ENCODE measurements around the gene PHACTR1. TPM values are rescaled to one million over a fixed set of nuclear protein-coding genes. Genes with fewer than 3 reads are reported as not detected.

The PHACTR1 gene
- polyA plus RNA-seq, 4 donors: 10.9 to 22.0 (median 16.3) TPM

GRCh38 chr6:12798326-12798725 is 81.8 kb downstream of the PHACTR1 start:
- DNase-seq (ENCODE audit: low read depth in 4 of 4, low spot score in 2 of 4): no peak

DNA sequence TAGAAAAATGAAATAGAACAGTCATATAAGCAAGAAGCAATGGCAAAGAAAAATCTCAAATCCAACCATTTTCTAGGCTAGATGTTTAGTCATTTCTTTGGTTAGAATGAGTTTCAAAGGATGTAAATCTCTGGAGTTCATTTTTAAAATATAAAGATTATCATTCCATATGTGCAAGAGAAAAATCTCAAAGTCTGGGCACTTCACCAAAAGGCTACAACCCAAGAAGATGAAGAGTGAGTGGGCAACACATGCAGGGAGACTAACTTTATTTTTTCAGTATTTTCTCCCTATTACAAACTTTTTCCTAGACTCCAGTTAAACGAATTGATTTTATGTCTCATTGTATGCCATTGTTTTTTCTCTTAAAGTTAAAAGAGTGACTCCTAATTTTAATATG is 83.6 kb downstream of the PHACTR1 start:
- no peak for DNase-seq (ENCODE audit: low read depth in 4 of 4, low spot score in 2 of 4)

GRCh38 chr6:12801141-12801540 is 84.6 kb downstream of the PHACTR1 start:
- DNase-seq (ENCODE audit: low read depth in 4 of 4, low spot score in 2 of 4): no peak

GRCh38 chr6:12802440-12802839 is 85.9 kb downstream of the PHACTR1 start:
- no peak for DNase-seq (ENCODE audit: low read depth in 4 of 4, low spot score in 2 of 4)

GRCh38 chr6:12803486-12803885 is 86.9 kb downstream of the PHACTR1 start:
- no peak for DNase-seq (ENCODE audit: low read depth in 4 of 4, low spot score in 2 of 4)

DNA sequence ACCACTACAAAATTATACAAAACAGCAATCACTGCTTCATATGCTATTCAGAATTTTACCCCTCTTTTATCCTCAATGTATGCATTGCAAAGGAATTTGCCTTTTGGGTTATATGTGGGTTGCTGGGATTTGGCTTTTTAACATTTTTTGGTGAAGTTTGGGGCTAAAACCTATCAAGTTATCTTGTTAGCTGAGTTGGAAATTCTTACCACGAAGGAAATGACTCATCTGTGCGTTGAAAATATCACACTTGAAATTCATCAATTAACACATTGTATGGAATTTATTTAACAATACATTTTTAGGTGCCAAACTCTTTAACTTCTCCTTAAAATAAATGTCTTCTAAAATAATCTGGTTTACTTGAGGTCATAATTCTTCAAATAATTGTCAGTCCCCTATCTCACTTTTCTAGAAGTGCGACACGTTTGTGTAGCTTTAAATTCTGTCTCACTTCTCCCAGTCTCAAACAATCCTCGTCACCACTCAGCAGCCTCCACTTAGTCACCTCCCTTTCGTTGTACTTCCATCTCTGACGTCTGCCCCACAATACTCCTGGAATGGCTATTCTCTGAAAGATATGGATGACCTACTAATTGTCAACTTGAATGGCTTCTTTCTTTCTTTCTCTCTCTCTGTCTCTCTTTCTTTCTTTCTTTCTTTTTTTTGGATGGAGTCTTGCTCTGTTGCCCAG is 88.5 kb downstream of the PHACTR1 start:
- DNase-seq (ENCODE audit: low read depth in 4 of 4, low spot score in 2 of 4): no peak

- no peak for DNase-seq (ENCODE audit: low read depth in 4 of 4, low spot score in 2 of 4)
These were observed 89.6 kb downstream of the PHACTR1 start for GRCh38 chr6:12806136-12806535.

DNA sequence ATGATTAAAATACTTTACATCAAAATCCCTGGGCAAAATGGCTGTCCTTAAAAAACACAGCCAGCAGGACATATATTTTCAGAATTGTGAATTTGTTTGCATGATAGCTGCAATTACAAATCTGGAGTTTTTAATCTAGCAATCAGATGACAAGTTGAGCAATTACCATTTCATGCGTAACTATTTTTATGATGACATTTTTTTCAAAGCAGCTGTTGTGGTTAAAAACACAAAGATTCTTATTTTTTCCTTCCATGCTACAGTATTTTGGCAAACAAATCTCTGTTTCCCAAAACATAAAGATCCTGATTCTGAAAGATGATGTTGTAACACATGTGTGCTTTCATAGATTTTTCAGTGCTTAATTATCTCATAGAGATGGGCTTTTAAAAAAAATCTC is 90.2 kb downstream of the PHACTR1 start:
- DNase-seq (ENCODE audit: low read depth in 4 of 4, low spot score in 2 of 4): no peak

DNA sequence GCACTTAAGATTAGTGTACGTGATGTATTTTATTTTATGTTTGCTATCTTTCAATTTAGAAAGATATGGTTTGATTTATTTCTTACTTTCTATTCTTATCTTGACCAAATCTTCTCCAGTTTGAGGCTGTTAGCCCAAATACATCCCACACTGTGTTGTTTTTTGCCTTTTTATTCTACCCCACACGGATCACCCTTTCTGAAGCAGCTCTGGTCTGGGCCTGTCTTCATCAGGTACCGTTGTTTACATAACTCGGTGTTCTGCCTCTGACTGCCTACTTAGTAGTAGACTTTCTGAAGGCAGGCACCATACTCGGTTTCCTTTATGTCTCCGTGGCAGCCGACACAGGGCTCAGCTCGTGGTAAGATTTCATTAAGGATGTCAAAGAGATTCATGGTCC is 95.0 kb downstream of the PHACTR1 start:
- no peak for DNase-seq (ENCODE audit: low read depth in 4 of 4, low spot score in 2 of 4)

- no peak for DNase-seq (ENCODE audit: low read depth in 4 of 4, low spot score in 2 of 4)
These were observed 96.8 kb downstream of the PHACTR1 start for GRCh38 chr6:12813321-12813720.

- DNase-seq (ENCODE audit: low read depth in 4 of 4, low spot score in 2 of 4): no peak
These were observed 97.4 kb downstream of the PHACTR1 start for GRCh38 chr6:12814015-12814414.

DNA sequence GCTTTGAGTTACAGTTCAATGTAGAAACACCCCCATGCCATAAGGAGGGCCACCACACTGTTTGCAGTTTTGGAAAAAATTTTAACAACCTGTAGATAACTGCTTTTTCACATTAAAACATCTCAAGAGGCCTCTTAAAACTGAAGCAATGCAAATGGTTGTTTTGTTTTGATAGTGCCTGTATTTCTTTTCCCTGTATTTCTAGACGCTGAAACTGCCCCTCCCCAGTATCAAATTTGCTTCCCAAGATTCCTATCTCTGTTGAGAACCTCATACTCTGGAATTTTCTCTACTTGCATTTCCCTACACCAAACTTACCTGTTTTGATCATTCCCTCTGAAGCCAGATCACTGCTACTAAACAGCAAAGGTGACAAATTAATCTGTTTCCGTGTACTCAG is 98.5 kb downstream of the PHACTR1 start:
- no peak for DNase-seq (ENCODE audit: low read depth in 4 of 4, low spot score in 2 of 4)

DNA sequence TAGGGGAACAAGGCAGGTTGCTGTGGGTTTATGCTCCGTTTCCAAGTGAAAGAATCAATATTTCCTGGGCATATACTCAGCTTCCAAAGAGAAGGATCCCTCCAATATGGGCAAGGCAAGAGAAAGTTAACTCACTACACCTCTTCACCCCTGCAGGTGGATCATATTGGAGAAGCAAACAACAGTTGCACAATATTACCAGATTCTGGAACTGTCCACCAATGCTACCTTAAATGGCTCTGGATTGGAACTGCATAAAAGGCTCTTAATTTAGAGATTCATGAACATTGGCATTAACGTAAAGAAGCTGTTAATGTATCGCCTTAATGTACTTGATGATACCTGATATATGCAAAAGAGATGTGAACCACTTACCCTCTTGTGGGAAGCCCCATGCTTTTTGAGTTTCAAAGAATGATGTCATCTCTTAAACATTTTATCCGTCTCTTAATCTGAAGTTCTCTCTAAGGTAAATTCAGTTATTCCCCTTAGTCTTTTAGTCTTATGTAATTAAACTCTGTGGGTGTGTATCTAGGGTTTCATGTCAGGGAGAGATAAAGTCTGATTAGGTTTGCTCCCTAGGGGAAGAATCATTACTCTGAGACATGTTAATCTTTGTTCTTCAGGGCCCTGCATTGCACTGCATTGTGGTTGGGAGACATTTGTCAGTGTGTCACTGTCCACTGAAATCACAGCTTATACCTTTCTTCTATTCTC is 99.5 kb downstream of the PHACTR1 start:
- DNase-seq (ENCODE audit: low read depth in 4 of 4, low spot score in 2 of 4): no peak

GRCh38 chr6:12818324-12818723 is 101.8 kb downstream of the PHACTR1 start:
- no peak for DNase-seq (ENCODE audit: low read depth in 4 of 4, low spot score in 2 of 4)

DNA sequence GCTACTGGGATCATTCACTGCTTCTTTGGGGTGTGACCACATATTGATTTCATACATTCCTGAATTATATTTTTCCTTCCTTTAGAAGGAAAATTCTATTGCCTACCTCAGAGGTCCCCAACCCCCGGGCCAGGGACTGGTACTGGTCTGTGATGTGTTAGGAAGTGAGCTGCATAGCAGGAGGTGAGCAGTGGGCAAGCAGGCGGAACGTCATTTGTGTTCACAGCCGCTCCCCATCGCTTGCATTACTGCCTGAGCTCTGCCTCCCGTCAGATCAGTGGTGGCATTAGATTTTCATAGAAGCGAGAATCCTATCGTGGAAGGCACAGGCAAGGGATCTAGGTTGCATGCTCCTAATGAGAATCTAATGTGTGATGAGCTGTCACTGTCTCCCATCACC is 107.3 kb downstream of the PHACTR1 start:
- no peak for DNase-seq (ENCODE audit: low read depth in 4 of 4, low spot score in 2 of 4)

- DNase-seq (ENCODE audit: low read depth in 4 of 4, low spot score in 2 of 4): no peak
These were observed 110.0 kb downstream of the PHACTR1 start for GRCh38 chr6:12826584-12826983.

DNA sequence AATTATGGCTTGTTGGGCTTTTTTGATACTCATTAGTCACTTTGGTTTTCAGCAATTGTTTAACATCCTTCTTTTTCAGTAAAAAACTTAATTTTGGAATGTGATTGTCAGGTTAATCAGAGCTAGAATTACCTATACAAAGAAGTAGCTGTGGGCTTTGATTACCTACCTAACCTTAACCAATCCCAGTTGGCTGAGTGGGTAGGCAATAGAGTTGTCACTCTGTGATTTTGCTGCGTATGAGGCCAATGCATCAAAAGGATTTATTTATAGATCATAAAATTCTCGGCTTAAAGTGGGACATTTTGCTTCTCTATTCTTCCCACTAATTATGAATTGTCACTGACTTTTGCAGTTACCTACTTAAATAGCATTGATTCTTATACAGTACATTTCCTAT is 111.4 kb downstream of the PHACTR1 start:
- DNase-seq (ENCODE audit: low read depth in 4 of 4, low spot score in 2 of 4): no peak

DNA sequence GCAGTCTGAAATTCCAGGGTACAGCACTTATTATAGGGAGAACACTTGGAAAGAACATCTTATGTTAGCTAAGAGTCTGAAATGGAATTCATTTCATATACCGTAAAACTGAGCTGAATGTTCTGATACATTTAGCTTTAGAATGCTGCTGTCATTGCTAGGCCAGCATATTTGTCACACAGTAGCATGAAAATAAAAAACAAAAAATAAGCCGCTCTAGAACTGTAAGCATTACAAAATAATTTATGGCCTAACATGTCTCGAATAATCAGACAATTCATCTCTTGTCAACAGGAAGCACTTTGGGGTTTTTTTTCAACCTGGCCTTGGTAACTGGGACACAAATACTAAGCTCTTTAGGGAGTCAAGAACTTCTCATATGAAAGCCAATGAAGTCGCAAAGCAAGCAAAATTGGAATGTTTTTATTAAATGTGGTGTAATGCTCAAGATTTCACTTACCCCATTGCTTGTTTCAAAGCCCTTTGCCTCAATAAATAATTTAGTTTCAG is 115.7 kb downstream of the PHACTR1 start:
- no peak for DNase-seq (ENCODE audit: low read depth in 4 of 4, low spot score in 2 of 4)

DNA sequence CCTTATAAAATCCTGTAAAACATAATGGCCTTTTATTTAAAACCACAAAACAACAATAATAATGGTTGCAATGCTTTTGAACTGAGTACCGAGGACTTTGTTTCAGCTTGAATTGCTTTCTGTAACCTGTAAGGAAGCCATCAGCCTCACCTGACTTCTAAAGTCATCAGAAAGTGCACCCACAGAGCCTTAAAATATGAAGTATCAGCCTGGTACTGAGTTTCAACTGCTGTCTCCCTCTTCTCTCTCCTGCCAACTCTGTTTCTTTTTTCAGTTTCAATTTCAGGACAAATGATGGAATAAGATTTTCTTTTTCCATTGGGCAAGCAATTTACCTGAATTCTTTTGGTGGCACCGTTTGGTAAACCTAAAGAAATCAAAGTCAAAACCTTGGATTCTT is 119.4 kb downstream of the PHACTR1 start:
- DNase-seq (ENCODE audit: low read depth in 4 of 4, low spot score in 2 of 4): no peak

- no peak for DNase-seq (ENCODE audit: low read depth in 4 of 4, low spot score in 2 of 4)
These were observed 125.1 kb downstream of the PHACTR1 start for GRCh38 chr6:12841619-12842018.

DNA sequence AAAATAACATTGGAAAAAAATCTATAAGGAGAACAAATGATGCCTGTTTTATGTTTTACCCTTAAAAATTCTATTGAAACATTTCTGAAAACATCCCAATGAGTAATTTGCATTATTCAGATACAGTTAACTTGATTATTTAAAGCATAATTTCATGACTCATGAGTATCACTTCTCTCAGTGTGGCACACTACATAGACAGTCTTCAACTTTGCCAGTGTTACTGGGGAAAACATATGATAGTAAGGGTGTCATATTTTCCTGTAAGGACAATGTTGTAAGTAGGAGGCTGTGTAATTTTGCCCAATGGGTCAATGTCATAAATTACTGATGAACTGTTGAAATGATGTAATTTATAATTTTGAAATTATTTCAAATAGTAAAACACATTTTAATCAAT is 125.5 kb downstream of the PHACTR1 start:
- DNase-seq (ENCODE audit: low read depth in 4 of 4, low spot score in 2 of 4): no peak

GRCh38 chr6:12842658-12843057 is 126.1 kb downstream of the PHACTR1 start:
- no peak for DNase-seq (ENCODE audit: low read depth in 4 of 4, low spot score in 2 of 4)

Measured in left renal cortex interstitium (tissue), 4 donors.